EH (cell line): ENCODE results near the gene ACSBG1.

Source experiments
- DNase-seq: peaks from one replicate; pipeline ENCODE4 v3.0.0-alpha.2; 2015; ENCODE audit warnings: low read depth

Gene ACSBG1, protein sequence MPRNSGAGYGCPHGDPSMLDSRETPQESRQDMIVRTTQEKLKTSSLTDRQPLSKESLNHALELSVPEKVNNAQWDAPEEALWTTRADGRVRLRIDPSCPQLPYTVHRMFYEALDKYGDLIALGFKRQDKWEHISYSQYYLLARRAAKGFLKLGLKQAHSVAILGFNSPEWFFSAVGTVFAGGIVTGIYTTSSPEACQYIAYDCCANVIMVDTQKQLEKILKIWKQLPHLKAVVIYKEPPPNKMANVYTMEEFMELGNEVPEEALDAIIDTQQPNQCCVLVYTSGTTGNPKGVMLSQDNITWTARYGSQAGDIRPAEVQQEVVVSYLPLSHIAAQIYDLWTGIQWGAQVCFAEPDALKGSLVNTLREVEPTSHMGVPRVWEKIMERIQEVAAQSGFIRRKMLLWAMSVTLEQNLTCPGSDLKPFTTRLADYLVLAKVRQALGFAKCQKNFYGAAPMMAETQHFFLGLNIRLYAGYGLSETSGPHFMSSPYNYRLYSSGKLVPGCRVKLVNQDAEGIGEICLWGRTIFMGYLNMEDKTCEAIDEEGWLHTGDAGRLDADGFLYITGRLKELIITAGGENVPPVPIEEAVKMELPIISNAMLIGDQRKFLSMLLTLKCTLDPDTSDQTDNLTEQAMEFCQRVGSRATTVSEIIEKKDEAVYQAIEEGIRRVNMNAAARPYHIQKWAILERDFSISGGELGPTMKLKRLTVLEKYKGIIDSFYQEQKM

DNA sequence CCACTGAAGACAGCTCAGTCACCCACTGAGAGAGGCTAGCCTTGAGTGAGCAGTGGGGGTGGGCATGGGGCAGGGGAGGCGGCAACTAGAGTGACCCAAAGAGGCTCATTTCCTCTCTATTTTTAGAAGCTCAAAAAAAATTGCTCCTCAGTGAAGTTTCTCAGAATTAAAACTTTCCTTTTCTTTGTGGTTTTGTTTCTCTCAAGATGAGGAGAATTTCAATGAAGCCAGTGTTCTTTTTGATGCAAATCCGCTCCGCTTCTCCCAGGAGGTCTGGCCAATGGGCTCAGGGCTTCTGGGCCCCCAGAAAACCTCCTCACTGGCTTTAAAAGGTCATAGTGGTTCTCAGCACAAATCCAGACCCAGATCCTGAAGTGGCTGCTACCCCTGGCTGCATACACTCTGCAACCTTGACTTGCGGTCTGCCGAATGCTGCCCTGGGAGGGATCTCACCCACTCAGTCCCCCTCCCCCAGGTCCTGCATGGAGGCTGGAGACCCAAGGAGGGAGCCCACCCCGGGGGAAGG is at the start of gene ACSBG1:
TSS of gene ACSBG1 (minus strand) at position 51 of the 526 bp plus-strand sequence. CDS start 64 bp downstream, outside the sequence.
- no peak for DNase-seq

DNA sequence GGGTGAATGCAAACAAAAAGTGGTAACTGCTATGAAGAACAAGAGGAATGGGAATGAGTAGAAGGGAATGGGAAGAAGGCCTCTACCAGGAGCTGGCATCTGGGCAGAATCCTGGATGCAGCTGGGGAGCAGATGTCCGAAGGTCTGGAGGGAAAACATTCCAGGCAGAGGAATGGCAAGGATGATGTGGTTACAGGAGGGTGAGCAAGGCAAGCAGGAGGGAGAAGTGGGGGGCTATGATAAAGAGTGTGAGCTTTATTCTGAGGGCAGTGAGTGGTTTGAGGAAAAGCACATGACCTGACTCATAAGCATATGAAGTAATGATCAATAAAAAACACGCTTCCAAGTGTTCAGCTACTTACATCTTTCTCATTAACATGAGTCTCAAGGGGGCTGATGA is 48.0 kb upstream of the ACSBG1 start:
- DNase-seq, result no peak

DNA sequence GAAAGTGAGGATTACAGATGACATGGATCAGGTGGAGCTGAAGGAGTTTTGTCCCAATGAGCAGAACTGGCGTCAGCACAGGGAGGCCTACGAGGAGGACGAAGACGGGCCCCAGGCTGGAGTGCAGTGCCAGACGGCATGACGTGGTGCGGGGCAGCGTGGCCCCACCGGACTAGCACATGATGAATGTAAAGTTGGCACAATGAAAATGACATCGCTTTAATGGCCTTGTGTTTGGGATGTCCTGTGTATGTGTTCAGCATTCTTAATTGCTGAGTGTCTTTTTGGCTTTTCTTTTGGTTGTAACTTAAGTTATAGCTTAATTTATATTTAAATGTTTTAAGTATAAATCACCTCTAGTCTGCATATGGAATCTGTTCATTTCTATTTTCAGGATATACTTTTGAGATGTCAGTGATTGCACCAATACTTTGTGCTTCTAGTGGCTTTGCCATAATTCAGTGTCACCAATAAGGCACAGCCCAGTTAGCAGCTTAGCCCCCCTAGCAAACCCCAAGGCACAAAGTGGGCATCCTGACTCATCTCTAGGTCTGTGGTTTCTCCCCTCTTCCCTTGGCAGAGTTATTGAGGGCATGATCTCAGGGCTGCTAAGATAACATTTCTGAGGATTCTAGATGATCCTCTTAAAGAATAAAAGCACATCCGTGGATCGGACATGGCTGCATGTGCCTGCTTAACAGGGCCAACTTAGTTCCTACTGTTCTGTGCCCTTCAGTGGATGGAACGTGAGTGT is 46.1 kb upstream of the ACSBG1 start:
- peak; percentile 27 for DNase-seq

DNA sequence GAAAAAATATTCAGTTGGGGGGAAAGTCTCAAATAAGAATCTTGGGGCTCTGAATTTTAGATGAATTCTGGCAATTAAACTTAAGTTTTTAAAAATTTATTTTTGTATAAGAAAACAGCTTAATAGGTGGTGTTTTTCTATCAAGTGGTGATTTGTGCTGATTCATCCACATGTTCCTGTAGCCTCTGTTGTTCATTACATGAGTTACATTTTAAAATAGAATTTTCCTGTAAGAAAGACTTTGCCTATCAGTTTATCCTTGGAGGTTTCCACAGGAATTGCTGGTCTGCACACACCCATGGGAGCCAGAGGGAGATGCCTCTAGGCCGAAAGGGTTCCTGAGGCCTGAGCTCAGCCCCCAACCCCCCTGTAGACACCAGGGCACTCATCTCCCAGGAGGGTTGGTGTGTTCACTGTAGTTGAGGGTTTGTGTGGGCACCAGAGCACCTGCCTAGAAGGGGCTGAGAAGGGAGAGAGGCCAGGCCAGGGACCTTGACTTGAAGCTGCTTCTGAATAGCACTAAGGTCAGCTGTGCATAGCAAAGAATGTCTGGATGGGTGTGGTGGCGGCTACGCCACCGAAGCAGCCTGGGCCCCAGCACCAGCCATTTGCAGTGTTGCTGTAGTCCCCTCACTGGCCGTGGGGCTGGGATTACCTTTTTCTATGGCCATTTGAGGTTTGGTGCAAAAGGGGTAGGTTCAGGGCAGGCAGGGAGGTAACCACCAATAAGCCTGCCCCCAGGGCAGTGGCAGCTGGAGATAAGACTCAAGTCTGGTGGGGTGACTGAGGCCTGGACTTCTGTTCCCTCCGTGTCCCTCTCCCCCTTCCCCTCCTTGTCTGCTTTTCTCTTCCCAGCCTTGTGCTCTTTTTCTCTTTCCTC is 41.9 kb upstream of the ACSBG1 start:
- no peak for DNase-seq

DNA sequence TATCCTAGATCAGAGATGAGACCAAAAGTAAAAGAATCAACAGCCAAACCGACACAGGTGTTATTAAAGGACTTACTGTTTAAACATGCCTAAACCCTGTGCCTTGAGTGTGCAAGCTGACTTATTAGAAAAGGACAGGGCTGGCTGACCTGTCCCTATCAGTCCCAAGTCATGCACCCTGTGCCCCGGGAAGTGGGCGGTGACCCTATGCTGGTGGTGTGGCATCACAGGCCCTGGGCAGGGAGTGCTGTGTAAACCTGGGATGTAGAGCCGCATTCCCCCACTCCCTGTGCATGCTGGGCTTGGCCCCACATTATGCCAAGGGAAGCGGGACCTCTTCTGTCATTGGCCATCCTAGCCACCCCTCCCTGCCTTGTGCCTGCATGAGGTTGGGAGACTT is 40.6 kb upstream of the ACSBG1 start:
- DNase-seq, result no peak

DNA sequence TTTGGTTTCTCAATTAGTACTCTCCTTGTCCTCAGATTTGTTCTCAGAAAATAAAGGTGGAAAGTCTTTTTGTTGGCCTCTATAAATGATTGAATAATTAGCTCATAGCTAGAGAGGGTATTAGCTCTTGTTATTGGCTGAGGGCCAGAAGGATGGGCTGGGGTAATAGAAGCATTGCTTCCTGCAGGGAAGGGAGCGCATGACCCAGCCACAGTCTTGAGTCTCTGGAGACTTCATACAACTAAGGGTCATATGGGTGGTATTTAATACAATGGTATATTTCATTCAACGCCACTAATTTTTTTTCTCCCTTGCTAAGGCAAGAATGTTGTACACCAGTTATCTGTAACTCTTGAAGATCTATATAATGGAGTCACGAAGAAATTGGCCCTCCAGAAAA is 38.4 kb upstream of the ACSBG1 start:
- no peak for DNase-seq

DNA sequence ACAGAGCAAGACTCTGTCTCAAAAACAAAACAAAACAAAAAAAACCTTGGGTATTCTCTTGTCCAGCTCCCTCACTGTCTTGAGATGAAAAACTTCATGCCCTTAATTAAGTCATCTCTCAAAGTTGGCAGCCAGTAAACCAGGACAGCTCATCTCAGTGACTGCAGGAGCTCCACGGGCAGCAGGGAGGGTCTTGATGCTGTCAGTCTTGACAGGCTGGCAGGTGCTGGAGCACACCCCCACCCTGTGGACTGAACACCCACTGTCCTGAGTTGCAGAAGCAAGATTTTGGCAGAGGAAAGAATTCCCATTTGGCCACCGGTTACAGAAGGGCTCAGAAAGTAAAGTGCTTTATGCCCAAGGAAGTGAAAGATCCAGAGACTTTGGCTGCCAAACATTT is 38.0 kb upstream of the ACSBG1 start:
- DNase-seq, result no peak

DNA sequence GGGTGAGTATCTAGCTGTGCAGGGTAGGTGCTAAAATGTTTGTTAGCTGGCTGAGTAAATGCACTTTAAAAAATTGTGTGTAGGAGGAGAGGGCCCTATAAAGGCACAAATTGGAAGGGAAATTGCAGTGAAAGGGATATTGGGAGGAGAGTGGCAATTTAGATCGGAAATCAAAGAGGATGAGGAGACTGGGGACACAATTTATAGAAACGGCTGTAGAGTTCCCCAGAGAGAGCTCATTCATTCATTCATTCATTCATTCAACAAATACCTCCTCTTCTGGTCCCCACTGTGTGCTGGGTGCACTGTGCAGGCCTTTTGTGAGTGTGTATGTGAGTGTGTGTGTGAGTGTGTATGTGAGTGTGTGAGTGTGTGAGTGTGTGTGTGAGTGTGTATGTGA is 32.4 kb upstream of the ACSBG1 start:
- no peak for DNase-seq

DNA sequence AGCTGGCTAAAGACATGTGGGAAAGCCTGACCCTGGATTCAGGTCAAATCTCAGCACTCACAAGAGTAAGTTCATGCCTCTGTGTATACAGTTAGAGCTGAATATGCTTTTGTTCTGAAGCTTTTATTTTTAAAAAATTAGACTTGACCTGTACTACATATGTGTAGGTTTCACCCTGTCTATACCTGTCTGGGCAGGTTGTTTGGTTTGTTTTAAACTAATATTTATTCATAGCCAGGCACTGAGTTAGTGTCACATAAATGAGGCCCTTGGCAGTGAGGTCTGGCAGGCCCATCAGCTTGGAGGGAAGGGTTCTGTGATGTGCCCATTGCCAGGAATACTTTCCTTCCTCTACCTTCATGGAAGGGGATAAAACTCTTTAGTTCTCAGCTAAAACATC is 31.9 kb upstream of the ACSBG1 start:
- DNase-seq, result no peak

DNA sequence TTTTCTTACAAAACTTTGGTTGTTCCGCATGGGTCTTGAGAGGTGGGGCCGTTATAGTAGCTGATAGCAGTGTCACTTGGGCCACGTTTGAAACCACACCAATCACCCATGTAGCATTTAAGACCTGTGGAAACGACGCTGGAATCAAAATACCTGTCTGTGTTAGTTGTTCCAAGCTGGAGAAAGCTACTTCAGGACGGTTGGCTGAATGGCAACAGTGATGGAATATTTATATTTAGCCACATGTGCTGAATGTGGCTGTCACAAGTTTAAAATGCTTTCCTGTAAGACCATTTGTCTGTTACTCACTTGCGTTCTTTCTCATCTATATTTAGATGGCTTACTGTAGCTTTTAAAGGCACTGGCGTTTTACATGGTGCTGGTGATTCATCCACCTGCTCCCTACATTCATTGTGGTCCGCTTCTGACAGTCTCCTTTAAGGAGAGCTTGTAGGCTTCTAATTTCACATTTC is 31.4 kb upstream of the ACSBG1 start:
- peak; percentile 91 for DNase-seq

DNA sequence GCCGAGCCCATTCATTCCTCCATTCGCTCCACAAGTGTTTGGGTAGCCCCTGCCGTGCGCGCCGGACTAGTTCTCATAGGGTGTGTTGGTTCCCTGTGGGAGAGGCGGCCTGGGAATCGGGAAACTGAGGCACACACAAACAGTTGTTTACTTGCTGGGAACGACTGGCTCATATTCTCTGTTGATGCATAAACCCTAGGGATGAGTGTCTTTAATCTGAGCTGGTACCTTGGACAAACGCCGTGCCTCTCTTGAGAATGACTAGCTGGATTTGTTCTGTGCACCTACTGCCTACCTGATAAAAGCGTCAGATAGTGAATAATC is 30.7 kb upstream of the ACSBG1 start:
- DNase-seq, result no peak

DNA sequence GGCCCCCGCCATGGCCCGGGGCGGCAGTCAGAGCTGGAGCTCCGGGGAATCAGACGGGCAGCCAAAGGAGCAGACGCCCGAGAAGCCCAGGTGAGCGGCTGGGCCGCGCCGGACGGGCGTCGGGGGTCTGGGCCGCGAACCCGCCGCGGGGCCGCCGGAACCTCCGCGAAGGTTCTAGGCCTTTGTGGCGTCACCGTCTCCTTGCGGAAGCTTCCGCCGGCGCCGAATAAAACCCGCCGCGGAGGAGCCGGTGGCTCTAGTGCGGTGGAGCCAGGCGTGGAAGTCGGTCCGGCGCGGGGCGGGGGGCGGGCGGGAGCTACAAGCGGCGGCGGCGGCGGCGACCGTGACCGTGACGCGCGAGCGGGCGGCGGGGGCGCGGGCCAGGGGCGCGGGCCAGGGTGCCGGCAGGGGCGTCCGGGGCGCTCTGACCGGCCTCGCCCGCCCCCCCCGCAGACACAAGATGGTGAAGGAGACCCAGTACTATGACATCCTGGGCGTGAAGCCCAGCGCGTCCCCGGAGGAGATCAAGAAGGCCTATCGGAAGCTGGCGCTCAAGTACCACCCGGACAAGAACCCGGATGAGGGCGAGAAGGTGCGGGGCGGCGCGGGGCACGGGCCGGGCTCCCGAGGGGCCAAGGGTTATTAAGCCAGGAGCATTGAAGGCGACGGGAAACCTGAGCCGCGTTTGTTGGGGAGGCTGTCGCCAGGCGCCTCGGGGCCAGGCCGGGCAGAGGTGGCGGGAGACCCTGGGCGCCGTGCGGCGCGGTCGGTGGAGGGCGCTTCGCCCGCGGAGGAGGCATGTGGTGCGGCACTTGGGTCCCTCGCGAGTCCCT is 30.2 kb upstream of the ACSBG1 start, which contains the start of gene DNAJA4:
TSS of gene DNAJA4 (plus strand) at position 259 of the 833 bp plus-strand sequence. CDS start at position 461, 202 bp downstream.
- DNase-seq, result peak; percentile 36

DNA sequence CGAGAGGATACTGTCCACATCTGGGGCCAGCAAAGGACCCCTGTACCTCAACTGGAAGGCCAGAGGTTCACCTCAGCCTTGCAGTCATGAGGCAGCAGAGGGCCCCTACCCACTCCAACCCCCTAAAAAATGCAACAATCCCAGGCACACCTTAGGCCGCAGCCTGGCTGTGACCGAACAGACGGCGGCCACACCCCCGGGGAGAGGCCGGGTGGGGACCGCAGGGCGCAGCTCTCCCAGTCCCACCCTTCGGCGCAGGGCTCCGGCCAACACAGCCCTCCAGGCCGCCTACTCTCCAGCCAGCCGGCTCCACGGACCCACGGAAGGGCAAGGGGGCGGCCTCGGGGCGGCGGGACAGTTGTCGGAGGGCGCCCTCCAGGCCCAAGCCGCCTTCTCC is 29.5 kb upstream of the ACSBG1 start:
- DNase-seq, result no peak

DNA sequence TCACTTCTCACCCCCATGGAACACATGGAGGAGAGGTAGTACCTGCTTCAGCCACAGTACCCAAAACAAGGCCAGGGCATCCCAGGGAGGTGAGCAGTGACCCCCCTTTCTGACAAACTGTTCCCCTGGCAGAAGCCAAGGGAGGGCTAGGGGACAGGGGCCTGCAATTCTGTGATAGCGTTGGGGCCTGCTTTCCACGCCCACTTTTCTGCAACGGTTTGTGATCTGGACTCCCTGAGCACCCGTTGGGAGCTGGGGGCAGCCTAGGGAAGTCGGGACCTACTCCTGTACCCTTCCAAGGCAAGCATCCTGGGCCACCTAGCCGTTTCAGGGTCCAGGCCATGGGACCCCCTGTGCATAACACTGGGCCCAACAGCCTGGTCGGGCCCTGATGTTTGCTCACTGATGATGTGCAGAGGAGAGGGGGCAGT is 29.0 kb upstream of the ACSBG1 start:
- no peak for DNase-seq

DNA sequence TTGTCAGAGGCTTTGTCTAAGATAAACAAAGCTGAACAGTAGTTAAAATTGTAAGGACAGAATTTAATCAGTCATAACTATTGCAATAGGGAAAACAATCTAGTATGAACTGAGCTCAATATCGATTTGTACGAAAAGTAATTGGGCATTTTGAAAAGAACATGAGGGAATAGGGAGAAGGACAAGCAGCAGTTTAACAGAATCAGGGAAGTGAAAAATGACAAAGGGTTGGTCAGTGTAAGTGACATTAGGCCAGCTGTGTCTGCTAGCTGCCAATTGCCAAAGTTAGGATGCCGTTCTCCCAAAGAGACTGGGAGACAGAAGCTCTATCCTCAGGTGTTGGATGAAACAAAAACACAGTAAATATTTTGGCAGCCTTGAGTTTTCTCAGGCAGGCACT is 26.7 kb upstream of the ACSBG1 start:
- no peak for DNase-seq

DNA sequence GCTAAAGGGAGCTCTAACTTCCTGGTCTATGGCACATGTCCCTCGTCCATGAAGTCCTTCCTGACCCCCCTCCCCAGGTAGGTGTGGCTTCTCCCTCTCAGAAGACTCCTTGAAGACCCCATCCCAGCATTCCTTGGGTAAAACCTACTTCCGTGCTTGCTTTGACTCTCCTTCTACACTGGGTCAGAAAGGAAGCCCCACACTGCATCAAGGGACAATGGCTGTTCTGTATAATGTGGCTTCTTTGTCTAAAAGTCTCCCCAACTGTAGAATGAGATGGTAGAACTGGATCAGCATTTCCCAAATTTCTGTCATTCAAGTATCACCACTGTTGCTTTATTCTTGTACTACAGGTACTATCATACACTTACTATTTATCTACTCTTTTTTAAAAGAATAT is 26.1 kb upstream of the ACSBG1 start:
- no peak for DNase-seq

DNA sequence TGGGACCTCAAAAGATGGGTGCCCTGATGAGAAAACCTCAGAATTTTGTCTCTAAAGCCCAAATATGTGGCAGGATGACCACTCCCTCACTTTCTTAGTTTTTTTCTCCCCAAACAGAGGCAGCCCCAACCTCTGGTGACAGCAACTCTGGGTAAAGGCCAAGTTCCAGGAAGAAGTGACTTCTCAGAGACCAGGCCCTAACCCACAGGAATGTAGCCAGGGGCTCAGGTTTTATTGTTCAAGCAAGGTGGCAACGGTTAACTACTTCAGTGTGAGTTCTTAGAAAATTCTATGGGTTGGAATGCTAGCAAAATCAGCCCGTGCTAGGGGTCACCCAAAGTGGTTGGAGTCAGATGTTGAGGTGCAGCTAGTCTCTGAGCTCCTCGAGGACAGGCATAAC is 24.9 kb upstream of the ACSBG1 start:
- peak; percentile 13 for DNase-seq

DNA sequence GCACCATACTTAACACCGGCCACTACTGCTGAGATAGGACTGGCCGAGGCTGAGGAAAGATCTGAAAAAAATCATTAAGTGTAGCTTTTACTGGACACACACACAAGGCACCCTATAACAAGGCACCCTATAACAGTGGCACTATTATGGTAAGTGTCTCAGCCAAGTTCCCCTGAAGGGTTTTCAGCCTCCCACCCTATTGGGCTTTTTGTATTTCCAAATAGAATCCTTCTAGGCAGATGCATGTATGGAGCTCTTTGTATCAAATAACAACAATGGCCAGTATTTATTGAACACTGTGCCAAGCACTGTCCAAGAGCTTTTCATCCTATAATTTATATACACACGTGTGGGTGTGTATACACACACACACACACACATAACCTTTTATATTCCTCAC is 23.3 kb upstream of the ACSBG1 start:
- no peak for DNase-seq

DNA sequence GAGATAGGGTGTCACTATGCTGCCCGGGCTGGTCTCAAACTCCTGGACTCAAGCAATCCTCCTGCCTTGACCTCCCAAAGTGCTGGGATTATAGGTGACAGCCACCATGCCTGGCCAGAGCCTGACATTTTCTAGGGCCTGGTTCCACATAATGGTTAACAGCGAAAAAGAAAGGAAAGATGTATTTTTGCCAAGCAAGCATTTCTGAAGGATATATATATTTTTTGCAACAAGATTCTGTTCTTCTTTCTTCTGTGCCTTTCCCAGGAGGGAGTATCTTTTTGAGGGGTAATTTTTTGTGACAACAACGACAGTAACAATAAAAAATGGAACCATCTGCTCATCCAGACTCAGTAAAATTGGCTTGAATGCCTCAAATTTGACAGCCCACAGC is 21.7 kb upstream of the ACSBG1 start:
- no peak for DNase-seq

DNA sequence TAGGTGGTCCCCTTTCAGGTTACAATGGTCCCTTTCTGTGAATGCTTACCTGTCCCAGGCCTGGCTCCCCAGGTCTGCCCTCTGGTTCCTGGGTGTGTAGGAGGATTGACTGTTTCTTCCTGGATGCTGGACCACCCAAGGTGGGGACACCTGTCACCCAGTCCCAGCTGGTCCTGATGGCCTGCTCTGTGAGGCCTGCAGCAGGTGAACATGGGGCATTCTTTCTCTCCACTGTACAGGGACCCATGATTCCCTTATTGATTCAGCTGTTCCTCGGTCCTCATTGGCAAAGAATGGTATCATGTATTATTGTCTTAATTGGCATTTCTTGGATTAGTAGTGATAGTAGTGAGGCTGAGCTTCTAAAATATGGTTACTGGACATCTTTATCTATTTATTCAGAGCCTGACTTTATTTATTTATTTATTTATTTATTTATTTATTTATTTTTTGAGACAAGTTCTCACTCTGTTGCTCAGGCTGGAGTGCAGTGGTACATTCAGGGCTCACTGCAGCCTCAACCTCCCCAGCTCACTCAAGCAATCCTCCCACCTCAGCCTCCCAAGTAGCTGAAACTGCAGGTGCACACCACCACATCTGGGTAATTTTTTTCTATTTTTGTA is 21.2 kb upstream of the ACSBG1 start:
- no peak for DNase-seq
